HL-60 (cell line): ENCODE measurements around the gene PLA2G4D.

Source experiments
- GABPA ChIP-seq: IDR thresholded peaks from 2 replicates; pipeline ENCODE4 v1.6.1; 2012; ENCODE audit warnings: low read depth
- POLR2AphosphoS5 ChIP-seq: IDR thresholded peaks from 2 replicates; pipeline ENCODE4 v1.6.1; 2012; ENCODE audit warnings: low read depth
- TF ChIP-seq, protein P1 (sequence below): IDR thresholded peaks from one replicate; pipeline ENCODE4 v1.5.1; 2011; ENCODE audit warnings: low read length, control low read depth, inconsistent platforms; ENCODE audit not compliant: insufficient read depth
- TF ChIP-seq, protein P2 (sequence below): IDR thresholded peaks from 2 replicates; pipeline ENCODE4 v1.6.1; 2012; ENCODE audit warnings: low read depth; ENCODE audit not compliant: insufficient replicate concordance

DNA sequence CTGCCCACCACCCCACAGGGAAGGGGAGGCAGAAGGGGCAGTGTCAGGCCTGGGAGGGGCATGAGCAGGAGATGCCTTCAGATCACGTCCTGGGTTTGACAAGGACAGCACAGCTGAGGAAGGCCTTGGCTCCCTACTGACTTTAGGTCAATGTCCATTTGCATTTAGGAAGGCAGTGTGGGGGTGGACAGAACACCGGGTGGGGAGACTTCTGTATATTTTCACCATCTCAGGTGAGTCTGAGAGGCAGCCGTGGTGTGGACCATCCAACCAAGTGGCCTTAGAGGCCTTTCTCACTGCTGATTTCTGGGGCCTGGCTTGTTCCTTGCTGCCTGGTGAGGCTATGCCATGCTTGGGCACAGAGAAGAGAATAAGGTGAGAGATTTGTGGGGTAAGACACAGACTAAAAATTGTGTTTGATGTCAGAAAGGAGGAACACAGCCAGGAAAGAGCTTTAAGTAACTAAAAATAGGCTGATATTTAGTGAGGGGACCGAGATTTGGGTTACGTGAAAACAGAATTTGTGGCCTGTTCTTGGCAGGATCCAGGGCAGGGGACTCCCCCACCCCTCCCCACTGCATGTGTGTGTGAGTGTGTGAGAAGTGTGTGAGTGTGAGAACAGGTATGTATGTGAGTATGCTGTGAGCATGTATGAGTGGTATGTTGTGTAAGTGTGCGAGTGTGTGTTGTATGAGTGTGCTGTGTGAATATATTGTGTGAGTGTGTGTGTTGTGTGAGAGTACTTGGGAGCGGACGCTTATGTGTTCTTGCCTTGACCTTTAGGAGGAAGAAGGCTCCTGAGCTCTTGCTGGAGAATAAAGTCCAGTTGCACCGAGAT is 61.8 kb downstream of the PLA2G4D start:
- TF ChIP-seq, protein P1, sequence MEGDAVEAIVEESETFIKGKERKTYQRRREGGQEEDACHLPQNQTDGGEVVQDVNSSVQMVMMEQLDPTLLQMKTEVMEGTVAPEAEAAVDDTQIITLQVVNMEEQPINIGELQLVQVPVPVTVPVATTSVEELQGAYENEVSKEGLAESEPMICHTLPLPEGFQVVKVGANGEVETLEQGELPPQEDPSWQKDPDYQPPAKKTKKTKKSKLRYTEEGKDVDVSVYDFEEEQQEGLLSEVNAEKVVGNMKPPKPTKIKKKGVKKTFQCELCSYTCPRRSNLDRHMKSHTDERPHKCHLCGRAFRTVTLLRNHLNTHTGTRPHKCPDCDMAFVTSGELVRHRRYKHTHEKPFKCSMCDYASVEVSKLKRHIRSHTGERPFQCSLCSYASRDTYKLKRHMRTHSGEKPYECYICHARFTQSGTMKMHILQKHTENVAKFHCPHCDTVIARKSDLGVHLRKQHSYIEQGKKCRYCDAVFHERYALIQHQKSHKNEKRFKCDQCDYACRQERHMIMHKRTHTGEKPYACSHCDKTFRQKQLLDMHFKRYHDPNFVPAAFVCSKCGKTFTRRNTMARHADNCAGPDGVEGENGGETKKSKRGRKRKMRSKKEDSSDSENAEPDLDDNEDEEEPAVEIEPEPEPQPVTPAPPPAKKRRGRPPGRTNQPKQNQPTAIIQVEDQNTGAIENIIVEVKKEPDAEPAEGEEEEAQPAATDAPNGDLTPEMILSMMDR = no peak
- TF ChIP-seq, protein P2, sequence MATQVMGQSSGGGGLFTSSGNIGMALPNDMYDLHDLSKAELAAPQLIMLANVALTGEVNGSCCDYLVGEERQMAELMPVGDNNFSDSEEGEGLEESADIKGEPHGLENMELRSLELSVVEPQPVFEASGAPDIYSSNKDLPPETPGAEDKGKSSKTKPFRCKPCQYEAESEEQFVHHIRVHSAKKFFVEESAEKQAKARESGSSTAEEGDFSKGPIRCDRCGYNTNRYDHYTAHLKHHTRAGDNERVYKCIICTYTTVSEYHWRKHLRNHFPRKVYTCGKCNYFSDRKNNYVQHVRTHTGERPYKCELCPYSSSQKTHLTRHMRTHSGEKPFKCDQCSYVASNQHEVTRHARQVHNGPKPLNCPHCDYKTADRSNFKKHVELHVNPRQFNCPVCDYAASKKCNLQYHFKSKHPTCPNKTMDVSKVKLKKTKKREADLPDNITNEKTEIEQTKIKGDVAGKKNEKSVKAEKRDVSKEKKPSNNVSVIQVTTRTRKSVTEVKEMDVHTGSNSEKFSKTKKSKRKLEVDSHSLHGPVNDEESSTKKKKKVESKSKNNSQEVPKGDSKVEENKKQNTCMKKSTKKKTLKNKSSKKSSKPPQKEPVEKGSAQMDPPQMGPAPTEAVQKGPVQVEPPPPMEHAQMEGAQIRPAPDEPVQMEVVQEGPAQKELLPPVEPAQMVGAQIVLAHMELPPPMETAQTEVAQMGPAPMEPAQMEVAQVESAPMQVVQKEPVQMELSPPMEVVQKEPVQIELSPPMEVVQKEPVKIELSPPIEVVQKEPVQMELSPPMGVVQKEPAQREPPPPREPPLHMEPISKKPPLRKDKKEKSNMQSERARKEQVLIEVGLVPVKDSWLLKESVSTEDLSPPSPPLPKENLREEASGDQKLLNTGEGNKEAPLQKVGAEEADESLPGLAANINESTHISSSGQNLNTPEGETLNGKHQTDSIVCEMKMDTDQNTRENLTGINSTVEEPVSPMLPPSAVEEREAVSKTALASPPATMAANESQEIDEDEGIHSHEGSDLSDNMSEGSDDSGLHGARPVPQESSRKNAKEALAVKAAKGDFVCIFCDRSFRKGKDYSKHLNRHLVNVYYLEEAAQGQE = no peak
- no peak for TF ChIP-seq POLR2AphosphoS5
- TF ChIP-seq GABPA = no peak
